ENCODE results near the gene DNAJC16.
"Not testable (repeated sequence)": the region's sequence is repeated elsewhere in the genome, so short reads cannot be mapped to it uniquely, and the experiment has no call there.

Gene DNAJC16

GRCh38 chr1:15507278-15507677, 19.4 kb upstream of the DNAJC16 start:
- DNase-seq (ENCODE audit: low read depth in 2 of 2), result no peak

GRCh38 chr1:15508700-15509487, 17.8 kb upstream of the DNAJC16 start:
- no peak for DNase-seq (ENCODE audit: low read depth in 2 of 2)

GRCh38 chr1:15509586-15509985, 17.1 kb upstream of the DNAJC16 start:
- DNase-seq (ENCODE audit: low read depth in 2 of 2), result no peak

- DNase-seq (ENCODE audit: low read depth in 2 of 2), result no peak
Observed at GRCh38 chr1:15510611-15511405, 15.8 kb upstream of the DNAJC16 start.

GRCh38 chr1:15513192-15513591, 13.5 kb upstream of the DNAJC16 start:
- no peak for DNase-seq (ENCODE audit: low read depth in 2 of 2)

DNA sequence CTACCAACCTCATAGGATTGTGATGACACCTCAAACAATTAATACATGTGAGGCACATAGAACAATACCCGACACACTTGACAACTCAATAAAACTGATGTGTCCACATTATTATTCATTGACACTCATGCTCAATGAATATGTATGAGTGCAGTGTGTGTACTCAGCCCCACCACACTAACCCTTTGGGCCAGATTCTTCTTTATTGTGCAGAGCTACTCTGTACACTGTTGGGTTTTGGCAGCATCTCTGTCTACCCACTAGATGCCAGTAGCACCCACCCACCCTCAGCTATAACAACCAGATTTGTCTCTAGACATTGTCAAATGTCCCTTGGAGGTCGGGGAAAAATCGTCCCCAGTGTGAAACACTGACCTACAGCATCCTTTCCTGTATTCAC, 12.7 kb upstream of the DNAJC16 start:
- no peak for DNase-seq (ENCODE audit: low read depth in 2 of 2)

- DNase-seq (ENCODE audit: low read depth in 2 of 2), result not testable (repeated sequence)
Observed at GRCh38 chr1:15514557-15514956, 12.1 kb upstream of the DNAJC16 start.

DNA sequence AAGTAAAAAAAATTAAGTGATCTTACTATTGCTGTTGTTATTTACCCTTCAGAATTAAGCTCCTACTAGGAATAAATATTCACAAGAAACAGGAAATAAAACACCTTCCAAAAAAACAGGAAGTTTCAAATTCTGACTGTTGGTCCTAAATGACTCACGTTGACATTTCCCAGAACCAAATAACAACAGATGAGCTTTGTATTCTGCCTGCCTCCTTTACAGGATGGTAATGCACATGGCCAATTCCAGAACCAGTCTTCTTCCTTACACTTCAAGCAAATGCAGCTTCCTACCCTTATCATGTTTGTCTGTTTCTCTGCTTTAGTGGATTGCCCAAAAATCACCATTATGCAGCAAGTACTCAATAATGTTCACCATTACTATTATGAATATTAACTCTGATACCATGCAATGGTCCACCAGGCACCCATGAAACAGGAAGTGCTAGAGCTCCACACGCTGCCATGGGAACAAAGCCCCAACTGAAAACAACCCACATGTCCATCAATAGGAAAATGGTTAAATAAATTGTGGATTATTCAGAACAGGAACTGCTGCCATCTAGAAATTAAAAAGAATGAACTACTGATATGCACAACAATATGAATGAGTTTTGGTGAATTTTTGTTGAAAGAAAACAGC, 11.5 kb upstream of the DNAJC16 start:
- DNase-seq (ENCODE audit: low read depth in 2 of 2), result no peak

DNA sequence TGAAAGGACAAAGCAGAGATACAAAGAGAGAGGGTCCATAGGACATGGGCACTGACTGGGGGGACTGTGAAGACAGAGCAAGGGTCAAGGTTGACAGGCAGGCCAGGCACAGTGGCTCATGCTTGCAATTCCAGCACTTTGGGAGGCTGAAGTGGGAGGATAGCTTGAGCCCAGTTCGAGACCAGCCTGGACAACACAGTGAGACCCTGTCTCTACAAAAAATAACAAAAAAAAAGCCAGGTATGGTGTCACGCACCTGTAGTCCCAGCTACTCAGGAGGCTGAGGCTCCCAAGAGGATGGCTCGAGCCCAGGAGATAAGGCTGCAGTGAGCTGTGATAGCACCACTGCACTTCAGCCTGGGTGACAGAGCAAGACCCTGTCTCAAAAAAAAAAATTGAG, 7.0 kb upstream of the DNAJC16 start:
- no peak for DNase-seq (ENCODE audit: low read depth in 2 of 2)

DNA sequence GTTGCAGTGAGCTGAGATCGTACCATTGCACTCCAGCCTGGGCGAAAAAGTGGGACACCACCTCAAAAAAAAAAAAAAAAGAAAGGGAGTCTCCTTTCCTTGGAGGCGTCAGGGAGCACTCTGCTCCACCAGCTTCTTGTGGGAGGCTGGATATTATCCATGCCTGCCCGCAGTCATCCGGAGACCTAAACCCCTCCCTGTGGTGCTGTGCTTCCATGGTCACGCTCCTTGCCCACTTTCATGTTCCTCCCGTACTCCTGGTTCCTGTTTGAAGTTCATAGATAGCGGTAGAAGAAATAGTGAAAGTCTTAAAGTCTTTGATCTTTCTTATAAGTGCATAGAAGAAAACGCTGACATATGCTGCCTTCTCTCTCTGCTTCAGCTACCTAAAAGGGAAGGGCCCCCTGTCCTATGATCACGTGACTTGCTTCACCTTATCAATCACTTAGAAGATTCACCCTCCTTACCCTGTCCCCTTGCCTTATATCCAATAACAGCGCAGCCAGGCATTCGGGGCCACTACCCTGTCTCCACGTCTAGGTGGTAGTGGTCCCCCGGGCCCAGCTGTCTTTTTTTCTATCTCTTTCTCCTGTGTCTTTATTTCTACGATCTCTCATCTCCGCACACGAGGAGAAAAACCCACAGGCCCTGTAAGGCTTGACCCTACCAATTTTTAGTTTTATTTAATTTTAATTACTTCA, 5.3 kb upstream of the DNAJC16 start:
- DNase-seq (ENCODE audit: low read depth in 2 of 2), result not testable (repeated sequence)

GRCh38 chr1:15522551-15522950, 4.1 kb upstream of the DNAJC16 start:
- no peak for DNase-seq (ENCODE audit: low read depth in 2 of 2)

DNA sequence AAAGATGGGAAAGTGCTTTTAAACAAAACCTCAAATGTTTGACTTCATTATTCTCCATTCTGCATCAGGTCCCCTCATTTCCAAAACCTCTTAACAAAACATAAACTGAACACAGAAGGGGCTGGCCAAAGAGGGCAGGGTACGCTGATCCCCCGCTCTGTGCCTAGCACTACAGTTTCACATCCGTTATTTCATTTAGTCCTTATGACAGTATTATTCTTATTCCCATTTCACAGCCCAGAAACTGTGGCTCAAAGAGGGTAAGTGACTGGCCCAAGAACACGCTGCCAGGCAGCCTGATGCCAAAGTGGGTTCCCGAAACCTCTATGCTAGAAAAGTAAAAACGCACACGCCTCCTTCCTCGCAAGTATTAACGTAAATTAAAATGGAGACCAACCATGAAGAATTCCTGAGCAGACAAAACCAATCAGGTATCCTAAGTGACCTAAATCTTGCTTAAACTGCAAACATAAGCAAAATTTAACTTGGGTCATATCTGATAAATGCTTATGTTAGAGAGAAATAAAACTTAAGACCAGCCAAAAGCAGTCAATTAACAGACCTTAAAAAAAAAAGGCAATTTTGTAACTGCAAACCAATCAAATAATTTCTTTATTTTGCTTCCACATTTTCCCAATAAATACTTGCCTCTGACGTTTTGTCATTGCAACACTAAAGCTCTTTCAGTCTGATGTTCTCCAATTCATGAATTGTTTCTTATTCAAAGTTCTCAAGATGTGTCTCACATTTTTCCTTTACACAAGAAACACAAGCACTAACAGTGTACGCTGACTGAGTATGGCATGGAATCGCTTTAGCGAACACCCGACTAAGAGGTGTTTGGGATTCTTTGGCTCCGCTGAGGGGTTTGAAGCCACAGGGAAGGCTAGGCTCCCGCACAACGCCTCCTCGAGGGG, 3.3 kb upstream of the DNAJC16 start:
- DNase-seq (ENCODE audit: low read depth in 2 of 2), result no peak

DNA sequence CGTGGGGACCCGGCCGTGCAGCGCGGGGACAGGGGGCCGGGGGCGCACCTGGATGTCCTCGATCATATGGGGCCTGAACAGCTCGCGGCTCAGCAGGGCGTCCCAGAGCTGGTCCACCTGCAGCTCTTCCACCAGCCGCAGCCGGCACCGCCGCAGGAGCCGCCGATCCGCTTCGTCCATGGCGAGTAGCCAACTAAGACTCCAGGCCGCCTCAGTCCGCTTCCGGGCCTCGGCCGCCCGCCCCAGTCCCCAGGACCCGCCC, 2.7 kb upstream of the DNAJC16 start, which contains the start of gene CASP9:
Gene CASP9, minus strand, starts transcription at position 195 of the 262 bp plus-strand sequence. Its CDS starts 15 bp downstream, at position 180.
- no peak for DNase-seq (ENCODE audit: low read depth in 2 of 2)

- peak; percentile 100 for DNase-seq (ENCODE audit: low read depth in 2 of 2)
Observed at GRCh38 chr1:15524283-15525049, 2.2 kb upstream of the DNAJC16 start.

DNA sequence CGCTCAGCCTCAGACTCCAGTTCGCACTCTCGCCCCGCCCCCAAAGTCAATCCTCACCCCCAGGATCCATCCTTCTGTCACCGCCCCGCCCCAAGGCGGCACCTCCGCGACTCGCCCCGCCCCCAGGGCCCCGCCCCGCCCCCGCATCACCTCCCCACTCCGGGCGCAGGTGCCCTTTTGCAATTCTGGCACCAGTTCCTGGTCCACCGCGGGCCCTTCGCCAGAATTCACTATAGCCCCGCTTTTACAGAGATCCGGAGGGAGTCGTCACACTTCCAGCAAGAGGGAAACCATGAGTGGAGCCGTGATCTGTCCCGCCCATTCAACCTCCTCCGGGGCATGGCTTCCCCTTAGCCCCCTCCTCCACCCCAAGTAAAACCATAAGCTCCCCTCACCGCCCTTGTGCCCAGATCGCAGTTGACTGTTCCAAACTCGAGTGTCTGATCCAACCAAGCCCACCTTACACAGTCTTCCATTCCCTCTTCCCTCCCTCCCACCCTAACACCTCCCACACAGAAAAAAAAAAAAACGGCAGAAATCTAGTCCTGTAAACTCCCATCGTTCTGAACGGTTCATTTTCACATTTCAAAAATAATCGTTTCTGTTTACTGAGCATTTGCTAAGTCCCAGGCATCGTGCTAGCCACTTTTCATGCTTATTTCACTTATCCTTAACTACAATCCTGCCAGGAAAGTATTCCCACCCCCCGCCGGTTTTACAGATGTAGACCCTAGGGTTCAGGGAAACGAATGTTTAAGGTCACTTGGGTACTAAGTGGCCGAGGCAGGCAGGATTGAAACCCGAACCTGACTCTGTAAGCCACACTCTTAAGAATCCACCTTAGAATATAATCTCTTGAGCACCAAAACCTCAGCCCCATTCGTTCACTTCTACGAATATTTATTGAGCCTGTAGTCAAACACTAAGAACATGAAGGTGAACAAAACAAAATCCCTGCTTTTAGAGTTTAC, 1.3 kb upstream of the DNAJC16 start:
- no peak for DNase-seq (ENCODE audit: low read depth in 2 of 2)

GRCh38 chr1:15526021-15526489, 593 bp upstream of the DNAJC16 start:
- DNase-seq (ENCODE audit: low read depth in 2 of 2), result no peak

- no peak for DNase-seq (ENCODE audit: low read depth in 2 of 2)
Observed at GRCh38 chr1:15531003-15531402, 4.4 kb downstream of the DNAJC16 start.

- DNase-seq (ENCODE audit: low read depth in 2 of 2), result no peak
Observed at GRCh38 chr1:15531682-15532081, 5.0 kb downstream of the DNAJC16 start.

DNA sequence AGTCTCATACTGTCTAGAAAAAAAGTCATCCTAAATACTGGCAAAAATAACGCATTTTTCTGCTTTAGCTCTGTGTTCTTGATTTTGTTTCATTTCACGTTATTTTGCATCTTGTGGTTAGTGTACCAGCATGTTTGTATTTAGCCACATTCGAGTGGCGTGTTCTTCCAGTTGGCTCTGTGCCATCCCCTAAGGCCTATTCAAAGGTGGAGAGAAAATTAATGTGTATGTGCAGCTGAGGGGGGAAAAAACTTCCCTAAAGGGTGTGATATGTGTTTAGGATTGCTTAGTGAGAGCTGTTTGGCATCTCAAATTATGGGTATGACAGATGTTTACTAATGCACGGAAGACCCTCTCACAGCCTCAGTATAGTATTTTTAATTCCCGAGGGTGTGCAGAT, 12.1 kb downstream of the DNAJC16 start:
- DNase-seq (ENCODE audit: low read depth in 2 of 2), result no peak
